GM19467 (cell line): ENCODE data around the gene SGO2.
"Not testable (repeated sequence)": the region's sequence is repeated elsewhere in the genome, so short reads cannot be mapped to it uniquely, and the experiment has no call there.

Experiments used
- ATAC-seq: cut with Tn5 transposase; IDR thresholded peaks from one replicate; pipeline ENCODE4 v1.9.1; 2021; ENCODE audit warnings: mild to moderate bottlenecking, moderate library complexity; ENCODE audit not compliant: unreplicated experiment

Gene SGO2

DNA sequence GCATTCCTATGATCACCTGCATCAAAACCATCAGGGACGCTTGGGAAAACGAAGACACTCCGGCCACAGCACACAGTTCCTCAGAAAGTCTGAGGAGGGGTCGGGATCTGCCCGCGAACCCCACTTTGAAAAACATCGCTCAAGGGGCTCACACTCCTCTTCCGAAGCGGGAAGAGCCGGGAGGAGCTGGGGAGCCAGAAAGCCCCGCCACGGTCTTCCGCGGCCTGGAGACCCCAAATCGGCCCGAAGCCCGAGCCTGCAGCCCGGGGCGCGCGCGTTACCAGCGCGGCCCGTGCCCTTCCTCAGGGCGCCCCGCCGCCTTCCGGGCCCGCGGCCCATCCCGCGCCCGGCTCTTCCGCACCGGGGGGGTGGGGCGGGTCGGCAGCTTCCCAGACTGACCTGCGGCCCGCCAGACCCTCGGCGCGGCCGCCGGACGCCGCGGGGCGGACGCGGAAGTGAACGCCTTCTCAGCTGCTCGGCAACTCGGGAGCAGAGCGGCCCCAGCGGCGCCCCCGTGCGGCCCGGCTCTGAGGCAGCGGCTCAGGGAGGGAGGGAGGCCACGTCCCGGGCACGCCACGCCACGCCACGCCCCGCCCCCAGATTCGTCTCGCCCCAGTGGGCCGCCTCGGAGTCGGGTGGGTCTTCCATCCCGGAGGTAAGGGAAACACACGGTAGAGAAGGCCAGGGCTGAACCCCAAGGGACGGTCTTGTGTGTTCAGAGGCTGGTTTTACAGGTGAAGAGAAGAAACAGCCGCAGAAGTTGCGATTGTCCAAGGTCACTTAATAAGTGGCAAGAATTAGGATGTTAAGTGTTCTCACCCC lies 16.2 kb upstream of the SGO2 start, which contains the start of gene KCTD18:
Gene KCTD18, minus strand, starts transcription at position 457 of the 822 bp plus-strand sequence. CDS start 3,052 bp downstream, outside the sequence.
- ATAC-seq, result peak; percentile 99

DNA sequence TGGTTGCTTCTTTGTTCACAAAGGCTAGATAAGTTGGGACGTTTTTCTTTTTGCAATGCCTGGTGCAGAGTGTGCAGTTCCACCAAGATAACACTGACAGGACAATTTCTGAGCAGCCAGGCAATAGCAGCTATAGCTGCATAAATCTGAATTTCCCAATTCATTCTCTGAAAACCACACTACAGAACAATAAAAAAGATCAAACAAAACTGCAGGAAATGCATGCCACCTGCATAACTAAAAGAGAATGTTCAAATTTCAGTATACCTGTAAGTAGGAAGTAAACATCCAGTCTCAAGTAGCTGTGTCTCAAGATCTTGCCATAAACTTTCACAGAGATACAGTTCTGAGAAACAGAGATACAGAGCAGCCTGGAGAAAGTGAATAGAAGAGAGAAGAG lies 10.9 kb upstream of the SGO2 start:
- no peak for ATAC-seq

DNA sequence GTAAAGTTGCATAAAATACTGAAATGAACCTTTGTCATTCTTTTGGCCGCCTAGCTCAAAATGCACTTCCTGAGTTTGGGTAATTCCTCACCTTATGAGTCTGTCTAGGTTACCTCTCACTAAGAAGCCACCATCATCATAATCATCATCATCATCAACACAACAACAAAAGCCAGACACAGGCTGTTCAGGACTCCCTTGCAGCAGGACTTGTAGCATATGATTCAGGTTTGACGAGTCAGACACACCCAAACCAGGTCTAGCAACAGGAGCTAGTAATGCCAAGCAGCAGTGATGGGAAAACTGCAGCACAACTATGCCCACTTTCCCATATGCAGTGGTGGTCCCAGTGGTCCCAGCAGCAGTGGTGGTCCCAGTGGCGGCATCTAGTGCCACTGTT lies 2.8 kb upstream of the SGO2 start:
- no peak for ATAC-seq

DNA sequence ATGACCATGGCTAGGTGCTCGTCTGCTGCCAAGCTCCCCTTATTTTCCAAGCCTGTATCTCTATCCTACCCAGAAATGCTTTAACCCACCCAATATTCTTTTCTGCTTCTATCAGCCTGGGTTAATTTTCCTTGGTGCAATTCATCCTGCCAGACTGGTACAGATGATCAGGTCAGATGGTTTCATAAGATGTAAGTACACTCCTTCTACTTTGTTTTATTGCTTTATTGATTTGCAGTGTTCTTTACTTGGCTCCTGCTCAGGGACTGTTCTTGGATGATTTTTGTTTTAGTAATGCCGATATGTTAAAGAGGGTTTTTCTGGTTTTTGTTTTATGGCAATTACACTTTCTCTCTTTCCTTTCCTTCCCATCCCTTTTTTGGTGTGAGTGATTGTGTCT lies 2.4 kb upstream of the SGO2 start:
- no peak for ATAC-seq

DNA sequence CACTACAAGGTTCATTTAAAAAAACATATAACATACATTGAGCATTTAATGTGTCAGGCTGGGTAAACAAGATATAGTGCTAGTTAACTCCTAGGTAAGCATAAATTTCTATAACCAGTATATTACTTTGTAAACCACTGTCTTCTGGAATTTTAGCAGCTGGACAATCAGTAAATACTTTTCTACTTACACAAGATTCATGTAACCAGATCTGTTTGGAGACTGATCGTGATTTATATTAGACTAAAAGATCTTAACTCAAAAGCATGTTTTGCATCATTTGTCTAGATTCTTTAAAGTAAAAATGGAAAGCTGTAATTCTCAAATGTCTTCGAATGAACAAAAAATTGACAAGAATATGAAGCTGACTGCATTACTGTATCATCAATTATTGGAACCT lies 941 bp upstream of the SGO2 start:
- no peak for ATAC-seq

DNA sequence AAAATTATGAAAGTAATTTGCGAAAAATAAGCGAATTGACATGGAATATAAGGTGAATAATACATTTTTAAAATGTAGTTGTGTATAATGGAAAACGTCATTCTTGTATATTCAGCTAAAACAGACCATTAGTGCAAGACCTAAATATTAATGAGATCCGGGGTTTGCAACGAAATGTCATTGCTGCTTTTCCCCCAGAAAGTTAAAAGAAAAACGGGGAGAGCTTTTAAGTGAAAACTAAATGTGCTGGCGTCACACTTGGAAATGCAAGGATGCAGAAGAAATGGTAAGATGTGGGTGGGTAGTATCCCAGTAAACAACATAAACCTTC lies 491 bp upstream of the SGO2 start:
- no peak for ATAC-seq

DNA sequence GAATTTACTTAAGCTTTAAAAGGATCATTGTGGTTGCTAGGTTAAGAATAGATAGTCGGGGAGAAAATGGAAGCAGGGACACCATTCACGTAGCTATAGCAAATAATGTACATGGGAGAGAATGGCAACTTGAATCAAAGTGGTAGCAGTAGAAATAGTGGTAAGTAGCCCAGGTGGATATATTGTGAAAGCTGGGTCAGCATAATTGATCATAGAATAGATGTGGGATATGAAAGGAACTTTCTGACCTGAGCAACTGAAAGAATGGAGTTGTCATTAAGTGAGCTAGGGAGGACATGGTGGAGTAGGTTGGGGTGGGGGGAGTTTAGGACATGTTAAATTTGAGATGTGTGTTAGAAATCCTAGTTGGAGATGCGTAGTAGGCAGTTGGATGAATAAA lies 2.2 kb downstream of the SGO2 start:
- no peak for ATAC-seq

DNA sequence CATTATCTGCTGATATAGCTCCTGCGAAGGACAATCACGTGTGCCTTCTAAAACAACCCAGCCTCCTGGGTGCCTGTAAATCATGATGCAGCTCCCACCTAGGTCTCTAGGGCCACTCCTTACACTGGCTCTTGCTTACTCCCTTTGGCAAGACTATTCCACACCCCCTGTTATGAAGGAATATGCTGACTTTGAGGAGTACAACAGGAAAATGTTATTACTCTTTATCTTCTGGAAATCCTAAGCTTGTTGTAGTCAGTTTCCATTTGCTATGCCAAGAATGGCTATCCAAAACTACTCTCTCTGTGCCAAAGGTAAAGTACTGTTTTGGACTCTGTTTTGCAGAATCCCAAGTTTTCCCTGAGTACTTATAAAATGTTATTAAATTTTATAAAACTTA lies 7.7 kb downstream of the SGO2 start:
- no peak for ATAC-seq

DNA sequence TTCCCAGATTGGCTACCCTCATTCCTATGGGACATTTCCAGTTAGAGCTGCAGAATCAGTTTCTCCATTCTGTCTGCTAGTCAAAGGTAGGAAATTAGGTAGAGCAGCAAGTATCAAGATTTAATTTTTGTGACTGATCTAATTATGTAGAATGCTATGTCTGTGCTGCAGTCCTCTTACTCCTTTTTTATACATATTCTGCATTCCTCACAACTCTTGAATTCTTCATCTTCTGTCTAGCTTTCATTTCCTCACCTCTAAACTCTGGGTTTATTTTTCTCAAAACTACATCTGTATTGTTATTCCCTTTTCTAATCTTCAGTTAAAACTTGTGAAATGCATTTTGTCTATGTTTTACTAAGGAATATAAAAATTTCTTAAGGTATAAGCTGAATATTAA lies 8.6 kb downstream of the SGO2 start:
- no peak for ATAC-seq

DNA sequence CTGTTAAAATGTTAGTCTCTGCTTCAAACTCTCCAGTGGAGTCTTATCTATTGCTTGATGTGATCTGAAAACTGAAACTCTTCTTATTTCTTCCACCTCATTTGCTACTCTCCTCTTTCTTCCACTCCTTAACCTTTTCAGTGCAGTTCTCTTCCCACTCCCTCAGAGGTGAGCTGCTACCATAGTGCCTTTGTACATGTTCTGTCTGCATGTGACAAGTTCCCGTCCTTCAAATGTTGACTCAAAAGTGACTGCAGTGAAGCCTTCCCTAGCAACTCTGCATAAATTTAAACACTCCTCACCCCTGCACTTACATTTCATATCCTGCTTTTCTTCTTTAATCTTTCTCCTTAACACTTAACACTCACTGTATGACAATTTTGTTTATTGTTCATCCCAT lies 12.1 kb downstream of the SGO2 start:
- ATAC-seq, result no peak

DNA sequence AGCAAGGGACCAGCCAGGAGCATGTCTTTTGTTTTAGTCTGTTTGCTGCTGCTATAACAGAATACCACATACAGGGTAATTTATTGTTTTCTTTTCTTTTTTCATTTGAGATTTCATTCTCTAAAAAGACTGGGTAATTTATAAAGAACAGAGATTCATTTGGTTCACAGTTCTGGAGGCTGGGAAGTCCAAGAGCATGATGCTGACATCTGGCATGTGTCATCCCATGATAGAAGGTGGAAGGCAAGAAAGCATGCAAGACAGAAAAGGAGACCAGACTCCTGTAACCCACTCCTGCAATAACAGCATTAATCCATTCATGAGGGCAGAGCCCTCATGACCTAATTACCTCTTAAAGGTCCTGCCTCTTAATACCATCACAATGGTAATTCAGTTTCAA lies 14.8 kb downstream of the SGO2 start:
- ATAC-seq, result no peak

DNA sequence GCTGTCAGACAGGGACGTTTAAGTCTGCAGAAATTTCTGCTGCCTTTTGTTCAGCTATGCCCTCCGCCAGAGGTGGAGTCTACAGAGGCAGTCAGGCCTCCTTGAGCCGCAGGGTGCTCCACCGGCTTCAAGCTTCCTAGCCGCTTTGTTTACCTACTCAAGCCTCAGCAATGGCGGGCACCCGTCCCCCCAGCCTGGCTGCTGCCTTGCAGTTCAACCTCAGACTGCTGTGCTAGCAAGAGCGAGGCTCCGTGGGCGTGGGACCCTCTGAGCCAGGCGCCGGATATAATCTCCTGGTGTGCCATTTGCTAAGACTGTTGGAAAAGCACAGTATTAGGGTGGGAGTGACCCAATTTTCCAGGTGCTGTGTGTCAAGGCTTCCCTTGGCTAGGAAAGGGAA lies 40.6 kb downstream of the SGO2 start:
- not testable (repeated sequence) for ATAC-seq

DNA sequence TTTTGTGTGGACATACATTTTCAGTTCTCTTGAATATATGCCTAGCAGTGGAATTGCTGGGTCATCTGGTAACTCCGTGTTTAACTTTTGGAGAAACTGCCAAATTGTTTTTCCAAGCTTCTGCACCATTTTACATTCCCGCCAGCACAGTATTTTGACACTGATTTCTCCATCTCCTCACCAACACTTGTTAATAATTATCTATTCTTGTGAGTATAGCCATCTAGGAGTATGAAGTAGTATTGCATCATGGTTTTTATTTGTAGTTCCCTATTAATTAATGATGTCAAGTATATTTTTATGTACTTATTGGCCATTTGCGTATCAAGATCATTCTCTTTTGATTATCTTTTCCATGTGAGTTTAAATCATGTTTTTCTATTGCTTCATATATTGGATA lies 41.9 kb downstream of the SGO2 start:
- ATAC-seq, result no peak

DNA sequence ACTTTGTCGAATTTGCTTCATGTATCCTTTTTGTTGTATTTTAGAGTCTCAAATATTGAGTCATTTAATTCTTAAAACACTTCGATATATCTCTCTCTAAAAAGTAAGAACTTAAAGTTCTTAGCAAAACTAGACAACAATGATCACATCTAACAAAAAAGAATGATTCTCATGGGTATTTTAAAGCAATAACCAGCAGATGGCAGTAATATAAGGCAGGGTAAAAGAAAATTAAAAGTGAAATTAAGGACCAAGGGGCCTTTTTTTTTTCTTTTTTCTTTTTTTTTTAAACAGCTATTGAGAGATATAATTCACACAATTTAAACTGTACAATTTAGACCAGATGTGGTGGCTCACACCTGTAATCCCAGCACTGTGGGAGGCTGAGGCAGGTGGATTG lies 50.0 kb downstream of the SGO2 start:
- ATAC-seq, result no peak

DNA sequence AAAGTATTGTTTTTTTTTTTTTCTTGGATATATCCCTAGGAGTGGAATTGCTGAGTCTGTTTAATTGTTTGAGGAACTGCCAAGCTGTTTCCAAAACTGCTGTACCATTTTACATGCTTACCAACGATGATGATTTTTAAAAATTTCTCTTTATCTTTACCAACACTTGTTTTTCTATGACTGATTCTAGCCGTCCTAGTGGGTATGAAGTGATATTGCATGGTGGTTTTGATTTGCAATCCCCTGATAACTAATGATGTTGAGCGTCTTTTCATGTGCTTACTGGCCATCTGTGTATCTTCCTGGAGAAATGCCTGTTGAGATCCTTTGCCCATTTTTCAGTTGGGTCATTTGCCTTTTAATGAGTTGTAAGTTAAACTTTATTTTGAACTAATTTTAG lies 51.0 kb downstream of the SGO2 start:
- no peak for ATAC-seq

DNA sequence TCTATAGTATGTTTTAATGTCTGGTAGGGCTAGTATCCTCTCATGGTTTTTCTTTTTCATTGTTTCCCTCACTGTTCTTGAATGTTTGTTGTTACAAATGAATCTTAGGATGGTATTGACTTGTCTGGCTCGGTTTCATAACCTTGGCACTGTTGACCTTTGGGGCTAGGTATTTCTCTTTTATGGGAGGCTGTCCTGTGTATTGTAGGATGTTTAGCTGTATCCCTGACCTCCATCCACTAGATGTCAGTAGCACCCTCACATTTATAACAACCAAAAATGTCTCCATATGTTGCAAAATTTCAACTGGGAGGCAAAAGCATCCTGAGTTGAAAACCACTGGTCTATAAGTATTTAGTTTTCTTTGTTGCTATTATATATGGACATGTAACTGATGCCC lies 52.8 kb downstream of the SGO2 start:
- no peak for ATAC-seq

DNA sequence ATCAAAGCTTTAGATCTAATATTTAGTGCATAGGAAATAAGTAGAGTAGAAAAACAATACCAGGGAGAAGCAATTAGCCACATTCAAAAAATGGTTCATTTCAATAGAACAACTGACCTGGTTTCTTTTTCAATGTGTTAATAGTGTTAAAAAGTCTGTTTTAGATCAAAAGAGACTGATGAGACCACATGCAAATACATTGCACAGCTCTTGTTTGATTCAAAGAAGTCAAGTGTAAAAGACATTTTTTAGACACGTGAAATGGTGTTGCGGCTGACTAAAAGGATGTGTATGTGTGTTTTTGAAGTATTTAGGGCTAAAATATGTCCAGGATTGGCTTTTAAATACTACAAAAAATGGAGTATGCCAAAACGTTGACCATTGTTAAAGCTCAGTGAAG lies 58.6 kb downstream of the SGO2 start:
- no peak for ATAC-seq

DNA sequence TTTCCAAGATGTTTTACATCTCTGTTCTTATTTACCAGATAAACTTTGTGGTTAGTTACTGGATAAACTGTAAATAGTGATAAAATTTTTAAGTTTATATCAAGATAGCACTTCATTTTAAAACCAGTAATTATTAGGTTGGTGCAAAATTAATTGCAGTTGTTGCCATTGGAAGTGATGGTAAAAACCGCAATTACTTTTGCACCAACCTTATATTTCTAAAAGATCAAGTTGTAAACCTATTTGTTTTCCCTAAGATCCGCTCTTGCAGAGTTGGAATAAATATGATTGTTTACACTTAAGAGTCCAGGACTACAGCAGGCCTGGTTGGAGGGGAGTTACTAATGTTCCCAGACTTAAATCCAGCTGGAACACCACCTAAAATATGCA lies 59.3 kb downstream of the SGO2 start:
- ATAC-seq, result no peak

DNA sequence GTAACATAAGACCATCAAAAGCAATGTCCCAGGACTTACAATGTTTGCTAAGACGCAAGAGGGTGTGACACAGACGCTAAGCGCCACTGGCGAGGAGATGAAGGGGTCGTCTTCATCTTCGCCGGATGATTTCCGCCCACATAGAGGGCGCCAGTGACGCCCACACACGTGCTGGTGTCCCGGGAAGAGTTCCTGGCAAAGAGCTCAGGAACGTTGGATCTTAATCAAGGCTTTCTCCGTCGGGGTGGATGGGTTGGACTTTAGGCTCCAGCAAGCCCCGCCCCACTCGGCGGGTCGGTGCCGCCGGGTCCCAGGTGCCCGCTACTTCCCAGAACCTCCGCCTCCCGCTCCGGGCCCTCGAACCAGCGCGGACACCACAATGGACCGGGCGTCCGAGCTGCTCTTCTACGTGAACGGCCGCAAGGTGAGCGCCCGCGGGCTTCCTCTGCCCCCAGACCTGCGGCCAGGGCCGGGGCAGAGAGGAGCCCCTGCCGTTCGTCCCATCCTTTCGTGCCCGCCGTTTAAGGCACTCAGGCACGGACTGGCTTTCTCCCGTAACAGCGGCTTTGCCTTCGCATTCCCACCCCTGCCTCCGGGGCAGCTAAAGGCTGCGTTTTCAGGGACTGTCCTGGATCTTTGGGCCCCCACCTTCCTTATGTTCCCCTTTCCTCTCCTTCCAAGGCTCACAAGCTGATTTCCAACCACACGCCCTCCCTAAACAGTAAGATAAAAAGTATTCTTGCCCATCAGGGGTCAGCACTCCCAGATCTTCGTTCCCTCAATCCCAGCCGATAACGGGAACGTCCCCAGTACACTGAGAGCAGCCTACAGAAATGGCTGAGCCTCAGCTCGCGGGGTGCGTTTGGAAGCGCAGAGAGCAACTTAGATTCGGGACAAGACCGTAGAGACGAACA lies 60.0 kb downstream of the SGO2 start, which contains the start of gene AOX1:
Gene AOX1, plus strand, starts transcription at position 285 of the 914 bp plus-strand sequence. Its CDS starts 95 bp downstream, at position 380.
- ATAC-seq, result no peak

DNA sequence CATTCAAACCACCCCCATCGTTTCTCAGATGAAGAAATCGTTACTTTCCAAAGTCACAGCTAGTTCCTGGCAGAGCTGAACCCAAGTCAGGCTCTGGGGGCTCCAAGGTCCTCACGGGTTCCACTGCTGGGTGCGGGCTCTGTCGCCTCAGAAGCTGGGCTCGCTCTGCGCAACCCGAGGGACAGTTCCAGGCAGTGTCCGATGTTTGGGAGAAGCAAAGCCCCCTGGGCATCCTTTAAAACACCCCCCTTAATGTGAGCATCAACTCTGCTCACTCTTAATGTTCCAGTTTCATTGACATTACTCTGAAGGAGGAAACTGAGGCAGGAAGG lies 60.6 kb downstream of the SGO2 start:
- no peak for ATAC-seq

DNA sequence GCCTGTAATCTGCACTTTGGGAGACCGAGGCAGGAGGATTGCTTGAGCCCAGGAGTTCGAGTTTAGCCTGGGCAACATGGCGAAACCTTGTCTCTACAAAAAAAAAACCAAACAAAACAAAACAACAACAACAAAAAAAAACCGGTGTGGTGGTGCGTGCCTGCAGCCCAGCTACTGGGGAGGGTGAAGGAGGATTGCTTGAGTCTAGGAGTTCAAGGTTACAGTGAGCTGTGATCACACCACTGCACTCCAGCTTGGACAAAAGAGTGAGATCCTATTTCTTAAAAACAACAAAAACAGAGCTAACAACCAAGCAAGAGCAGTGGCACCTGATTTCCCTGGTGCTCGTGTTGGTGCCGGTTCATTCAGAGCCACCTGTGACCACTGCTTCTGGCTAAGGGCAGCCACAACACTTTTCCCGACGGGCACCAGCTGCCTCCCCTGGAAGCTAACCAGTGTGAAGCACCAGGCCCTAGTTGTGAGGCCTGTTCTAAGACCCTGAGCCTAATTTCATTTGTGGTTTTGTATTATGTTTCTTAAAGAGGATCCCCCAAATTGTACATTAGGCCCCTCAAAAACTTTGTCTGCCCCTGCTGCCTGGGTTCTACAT lies 61.1 kb downstream of the SGO2 start:
- ATAC-seq, result no peak
